H4 (cell line): ENCODE measurements around the gene RSPH6A. TPM values are rescaled to one million over a fixed set of nuclear protein-coding genes. Genes with fewer than 3 reads are reported as not detected.
"Not testable (repeated sequence)": the region's sequence is repeated elsewhere in the genome, so short reads cannot be mapped to it uniquely, and the experiment has no call there.

Source experiments
- DNase-seq: peaks from one replicate; pipeline ENCODE4 v3.0.0-alpha.2; 2015; ENCODE audit warnings: low spot score
- total RNA-seq: library from RNA; depleted of rRNA; stranded (reverse); fragments of >200 nt; shearing (Covaris generic); gene quantifications from 2 replicates; pipeline ENCODE4 v1.2.3, GENCODE V29; 2014; rRNA removed

Gene RSPH6A
- total RNA-seq, 1 experiment from 2014 or later, result not detected

DNA sequence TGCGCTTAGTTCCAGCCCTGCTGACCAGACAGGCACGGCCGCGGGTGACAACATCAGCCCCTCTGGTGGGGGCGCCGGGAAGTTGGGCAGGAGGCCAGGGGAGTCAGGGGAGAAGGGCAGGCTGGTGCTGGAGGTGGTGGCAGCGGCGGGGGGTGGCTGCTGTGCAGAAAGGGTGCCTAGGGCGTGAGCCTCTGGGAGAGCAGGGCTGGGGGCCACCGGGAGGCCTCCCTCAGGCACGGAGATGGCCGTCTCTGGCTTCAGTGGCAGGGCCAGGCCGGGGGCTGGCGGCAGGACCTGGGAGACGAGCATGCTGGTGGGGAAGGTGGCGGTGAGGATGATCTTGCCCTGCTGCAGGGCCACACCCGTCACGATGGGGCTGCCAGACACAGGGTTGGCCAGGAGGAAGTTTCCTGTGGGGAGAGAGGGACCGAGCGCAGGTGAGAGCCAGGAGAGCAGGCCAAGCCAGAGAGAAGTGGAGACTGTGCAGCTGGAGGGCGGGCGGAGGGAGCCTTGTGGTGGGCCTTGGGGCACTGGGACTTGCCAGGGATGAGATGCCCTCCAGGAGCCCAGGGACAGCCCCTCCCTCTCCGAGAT, 49.3 kb downstream of the RSPH6A start:
- no peak for DNase-seq

- no peak for DNase-seq
Observed at GRCh38 chr19:45764945-45765701, 50.0 kb downstream of the RSPH6A start.

DNA sequence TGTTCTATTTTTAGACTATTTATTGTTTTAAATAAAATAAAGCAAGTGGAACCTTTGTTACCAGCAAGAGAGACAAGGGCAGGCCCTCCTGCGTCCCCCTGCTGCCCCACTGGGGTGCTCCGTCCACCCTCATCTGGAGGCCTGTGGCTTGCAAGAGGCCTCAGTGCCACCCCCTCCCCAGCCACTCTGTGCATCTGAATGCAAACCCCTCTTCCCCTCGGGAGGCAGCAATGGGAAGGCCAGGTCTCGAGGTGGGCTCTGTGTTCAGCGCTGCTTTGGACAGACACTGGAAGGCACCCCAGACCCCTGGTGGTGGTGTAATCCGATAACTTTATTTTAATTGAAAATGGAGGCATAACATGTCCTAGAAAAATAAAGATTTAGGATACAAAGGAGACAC, 50.6 kb downstream of the RSPH6A start:
- DNase-seq, result no peak

GRCh38 chr19:45763691-45764294, 51.3 kb downstream of the RSPH6A start:
- DNase-seq, result no peak

- no peak for DNase-seq
Observed at GRCh38 chr19:45762870-45763631, 52.1 kb downstream of the RSPH6A start.

DNA sequence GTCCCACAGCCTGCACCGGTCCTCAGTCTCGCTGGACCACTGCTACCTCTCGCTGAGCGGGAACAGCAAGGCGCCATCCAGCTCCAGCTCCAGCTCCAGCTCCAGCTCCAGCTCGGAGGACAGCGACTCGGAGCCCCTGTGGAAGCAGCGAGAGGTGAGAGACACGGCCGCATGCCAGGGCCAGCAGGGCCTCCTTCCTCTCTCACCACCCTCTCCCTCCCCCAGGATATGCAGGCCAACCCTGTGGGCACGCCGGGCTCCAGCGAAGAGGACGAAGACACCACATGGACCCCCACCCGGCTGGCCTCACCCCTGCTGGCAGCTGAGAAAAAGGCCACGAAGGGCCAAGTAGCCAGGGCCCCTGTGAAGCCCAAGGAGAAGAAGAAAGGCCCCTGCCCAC, 53.4 kb downstream of the RSPH6A start:
- DNase-seq, result no peak

DNA sequence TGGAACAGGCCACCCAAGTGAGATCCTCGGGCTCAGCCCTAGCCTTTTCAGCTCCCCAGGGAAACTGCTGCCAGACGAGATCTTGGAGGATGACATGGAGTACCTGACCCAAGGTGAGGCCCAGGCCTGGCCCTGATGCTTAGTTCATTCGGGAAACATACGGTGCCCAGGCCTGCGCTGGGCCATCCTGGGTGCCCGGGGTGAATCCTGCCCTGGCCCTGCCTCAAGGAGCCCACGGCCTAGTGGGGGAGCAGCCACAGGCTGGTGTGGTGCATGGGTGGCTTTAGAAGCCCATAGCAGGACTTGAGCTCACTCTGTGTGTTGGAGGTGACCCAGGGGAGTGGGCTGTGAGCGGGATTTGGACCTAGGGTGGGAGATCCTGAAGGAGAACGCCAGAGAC, 56.2 kb downstream of the RSPH6A start:
- DNase-seq, result no peak

DNA sequence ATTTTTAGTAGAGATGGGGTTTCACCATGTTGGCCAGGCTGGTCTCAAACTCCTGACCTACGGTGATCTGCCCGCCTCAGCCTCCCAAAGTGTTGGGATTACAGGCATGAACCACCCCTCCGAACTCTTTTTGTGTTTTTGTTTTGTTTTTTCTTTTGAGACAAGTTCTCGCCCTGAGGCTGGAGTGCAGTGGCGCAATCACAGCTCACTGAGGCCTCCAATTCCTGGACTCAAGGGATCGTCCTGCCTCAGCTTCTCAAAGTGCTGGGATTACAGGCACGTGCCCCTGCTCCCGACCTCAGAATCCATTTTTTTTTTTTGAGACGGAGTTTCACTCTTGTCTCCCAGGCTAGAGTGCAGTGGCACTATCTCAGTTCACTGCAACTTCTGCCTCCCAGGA, 57.4 kb downstream of the RSPH6A start:
- no peak for DNase-seq

DNA sequence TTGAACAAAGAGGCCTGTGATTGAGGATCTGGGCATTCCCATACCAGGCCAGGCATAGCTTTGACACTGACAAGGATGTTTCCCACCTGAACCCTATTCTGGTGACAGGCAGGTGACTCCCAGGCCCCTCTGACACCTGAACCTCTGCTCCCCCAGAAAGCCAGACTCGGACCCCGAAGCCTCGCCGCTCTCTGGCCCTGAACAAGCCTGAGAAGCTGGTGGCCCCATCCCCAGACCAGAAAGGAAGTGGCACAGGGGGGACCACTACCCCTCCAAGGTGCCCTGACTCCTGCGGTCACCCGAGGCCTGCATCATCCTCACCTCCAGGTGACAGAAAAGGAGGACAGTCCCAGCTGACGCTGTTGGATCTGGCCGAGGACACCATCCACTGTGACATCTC, 60.8 kb downstream of the RSPH6A start:
- no peak for DNase-seq

GRCh38 chr19:45753548-45753947, 61.6 kb downstream of the RSPH6A start:
- DNase-seq, result no peak

DNA sequence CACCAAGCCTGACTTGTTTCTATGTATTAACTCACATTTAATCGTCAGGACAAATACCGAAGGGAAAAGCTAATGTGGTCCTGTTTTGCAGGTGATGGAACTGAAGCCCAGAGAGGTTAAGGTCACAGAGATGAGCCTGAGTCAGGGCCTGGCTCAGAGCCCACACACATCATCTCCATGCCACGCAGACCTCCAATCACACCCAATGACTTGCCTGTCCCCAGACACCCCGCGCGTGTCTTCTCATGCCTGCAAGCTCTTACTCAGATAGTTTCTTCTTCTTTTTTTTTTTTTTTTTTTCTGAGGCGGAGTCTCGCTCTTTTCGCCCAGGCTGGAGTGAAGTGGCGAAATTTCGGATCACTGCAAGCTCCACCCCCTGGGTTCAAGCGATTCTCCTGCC, 62.5 kb downstream of the RSPH6A start:
- DNase-seq, result no peak

GRCh38 chr19:45751483-45751882, 63.6 kb downstream of the RSPH6A start:
- DNase-seq, result not testable (repeated sequence)

DNA sequence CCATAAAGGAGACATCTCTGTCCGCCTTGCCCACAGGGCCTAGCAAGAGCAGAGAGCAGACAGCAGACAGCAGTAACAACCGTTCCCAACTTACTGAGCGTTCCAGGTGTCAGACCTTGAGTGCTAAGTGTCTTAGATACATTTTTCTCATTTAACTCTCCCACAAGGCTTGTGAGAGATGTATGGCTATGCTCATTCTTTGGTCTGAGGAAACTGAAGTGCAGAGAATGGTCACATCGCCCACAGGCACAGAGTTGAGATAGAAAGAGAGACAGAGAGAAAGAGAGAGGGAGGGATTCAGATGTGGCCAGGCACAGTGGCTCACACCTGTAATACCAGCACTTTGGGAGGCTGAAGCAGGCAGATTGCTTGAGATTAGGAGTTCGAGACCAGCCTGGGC, 67.6 kb downstream of the RSPH6A start:
- DNase-seq, result no peak

DNA sequence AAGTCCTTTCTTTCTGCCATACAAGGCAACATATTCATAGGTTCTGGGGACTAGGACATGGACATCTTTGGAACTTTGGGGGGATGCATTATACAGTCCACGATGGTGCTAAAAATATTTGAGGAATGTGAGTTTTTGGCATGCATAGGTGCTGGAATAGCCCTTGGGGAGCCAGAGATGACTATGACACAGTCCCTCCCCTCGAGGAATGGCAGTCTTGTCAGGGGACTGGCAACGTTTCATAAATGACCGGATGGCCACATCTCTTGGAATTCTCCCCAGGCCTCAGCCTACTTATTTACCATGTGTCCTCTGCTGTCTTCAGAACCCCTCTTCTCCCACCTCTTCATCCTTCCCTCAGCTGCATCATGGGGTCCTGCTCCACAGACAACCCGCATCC, 68.2 kb downstream of the RSPH6A start:
- no peak for DNase-seq

Other genes with a start within 250 kb of the RSPH6A start
- 4.8 and 5.3 TPM in 2 replicates for gene OPA3, start 230.5 kb downstream of the RSPH6A start, total RNA-seq
- gene GPR4, start 213.1 kb downstream of the RSPH6A start, total RNA-seq, result not detected in 2 replicates
- gene EML2, start 175.9 kb downstream of the RSPH6A start, total RNA-seq, result 5.1 and 11.7 TPM in 2 replicates
- gene GIPR, start 147.1 kb downstream of the RSPH6A start, total RNA-seq, result not detected in 2 replicates
- gene SNRPD2, start 123.4 kb downstream of the RSPH6A start, total RNA-seq, result 318 and 326 TPM in 2 replicates
- 5.4 and 5.9 TPM in 2 replicates for gene QPCTL, start 122.6 kb downstream of the RSPH6A start, total RNA-seq
- 2.3 and 2.8 TPM in 2 replicates for gene FBXO46, start 84.4 kb downstream of the RSPH6A start, total RNA-seq
- gene MEIOSIN, start 81.9 kb downstream of the RSPH6A start, total RNA-seq, result not detected in 2 replicates
- gene SIX5, start 46.1 kb downstream of the RSPH6A start, total RNA-seq, result 2.9 and 3.2 TPM in 2 replicates
- 1.6 and 2.2 TPM in 2 replicates for gene DMPK, start 32.8 kb downstream of the RSPH6A start, total RNA-seq
- gene DMWD, start 22.5 kb downstream of the RSPH6A start, total RNA-seq, result 5.9 and 7.8 TPM in 2 replicates
- gene SYMPK, start 47.8 kb upstream of the RSPH6A start, total RNA-seq, result 13.2 and 17.7 TPM in 2 replicates
- gene FOXA3, start 49.0 kb upstream of the RSPH6A start, total RNA-seq, result 0.31 TPM in 1 of 2 replicates, not detected in the other
- 8.7 and 13.0 TPM in 2 replicates for gene IRF2BP1, start 70.8 kb upstream of the RSPH6A start, total RNA-seq
- 0.52 and 0.78 TPM in 2 replicates for gene MYPOP, start 87.3 kb upstream of the RSPH6A start, total RNA-seq
- gene NANOS2, start 99.5 kb upstream of the RSPH6A start, total RNA-seq, result not detected in 2 replicates
- 0.19 and 0.37 TPM in 2 replicates for gene NOVA2, start 158.6 kb upstream of the RSPH6A start, total RNA-seq
- gene CCDC61, start 180.2 kb upstream of the RSPH6A start, total RNA-seq, result 1.4 and 3.7 TPM in 2 replicates
- gene PGLYRP1, start 207.7 kb upstream of the RSPH6A start, total RNA-seq, result not detected in 2 replicates
- not detected in 2 replicates for gene IGFL4, start 225.7 kb upstream of the RSPH6A start, total RNA-seq